K562 (cell line): ENCODE results near the gene TLCD1. TPM values are rescaled to one million over a fixed set of nuclear protein-coding genes. Genes with fewer than 3 reads are reported as not detected.

Experiments used
- BACH1 ChIP-seq: fragments of 200-800 bp; sonication (Bioruptor generic); IDR thresholded peaks from 2 replicates; pipeline ENCODE4 v1.6.1; 2016; ENCODE audit warnings: missing genetic modification characterization, missing compliant biosample characterization
- CBFA2T3 ChIP-seq: fragments of 450-650 bp; IDR thresholded peaks from 2 replicates; pipeline ENCODE4 v1.6.1; 2017
- DACH1 ChIP-seq: fragments of 450-650 bp; IDR thresholded peaks from 2 replicates; pipeline ENCODE4 v1.6.1; 2018; ENCODE audit not compliant: partially characterized antibody
- FOXK1 ChIP-seq: sonication (generic); formaldehyde crosslinking; IDR thresholded peaks from 2 replicates; pipeline ENCODE4 v1.8.0; 2022; ENCODE audit warnings: missing genetic modification reagents, mild to moderate bottlenecking, borderline replicate concordance
- GABPB1 ChIP-seq: sonication (generic); formaldehyde crosslinking; IDR thresholded peaks from 2 replicates; pipeline ENCODE4 v1.8.0; 2022; ENCODE audit warnings: mild to moderate bottlenecking, missing genetic modification reagents
- MAX ChIP-seq: sonication (generic); formaldehyde crosslinking; IDR thresholded peaks from 2 replicates; pipeline ENCODE4 v1.9.0; 2022; ENCODE audit warnings: mild to moderate bottlenecking, missing genetic modification reagents
- MCM7 ChIP-seq, 2 experiments: fragments of 450-650 bp; IDR thresholded peaks; 2 replicates each; pipeline ENCODE4 v1.6.1; 2016 to 2018
- NFXL1 ChIP-seq: fragments of 450-650 bp; formaldehyde crosslinking; IDR thresholded peaks from 2 replicates; pipeline ENCODE4 v1.4.0; 2021; ENCODE audit warnings: mild to moderate bottlenecking
- NR2C1 ChIP-seq, 2 experiments: fragments of 450-650 bp; IDR thresholded peaks; 2 replicates each; pipeline ENCODE4 v1.6.1; 2017; ENCODE audit warnings: mild to moderate bottlenecking in 2 of 2, antibody characterized with exemption in 1 of 2, inconsistent platforms in 1 of 2, missing compliant biosample characterization in 1 of 2, missing genetic modification characterization in 1 of 2
- RBFOX2 ChIP-seq: fragments of 200-400 bp; formaldehyde crosslinking; IDR thresholded peaks from 2 replicates; pipeline ENCODE4 v1.6.1; 2017; ENCODE audit warnings: low read depth, mild to moderate bottlenecking, low read length, moderate library complexity
- RBM39 ChIP-seq: fragments of 200-400 bp; formaldehyde crosslinking; optimal IDR thresholded peaks from 2 replicates; pipeline ENCODE3; 2018; ENCODE audit warnings: low read depth, low read length
- SAP30 ChIP-seq: fragments of 200-600 bp; sonication (generic); IDR thresholded peaks from 2 replicates; pipeline ENCODE4 v1.6.1; 2012; ENCODE audit warnings: borderline replicate concordance, low read depth, mild to moderate bottlenecking, moderate library complexity, low read length, control low read depth, inconsistent platforms; ENCODE audit not compliant: insufficient read depth, poor library complexity, severe bottlenecking
- SUPT5H ChIP-seq: fragments of 450-650 bp; IDR thresholded peaks from 2 replicates; pipeline ENCODE4 v1.6.1; 2016
- TBP ChIP-seq: optimal IDR thresholded peaks from 2 replicates; pipeline ENCODE3; 2011; ENCODE audit warnings: low read depth, low read length, improper control_type of control experiment
- TCF7L2 ChIP-seq: fragments of 150-350 bp; IDR thresholded peaks from 2 replicates; pipeline ENCODE4 v1.6.1; 2016; ENCODE audit warnings: low read depth, mild to moderate bottlenecking, low read length, moderate library complexity
- TEAD2 ChIP-seq: fragments of 450-650 bp; IDR thresholded peaks from 2 replicates; pipeline ENCODE4 v1.6.1; 2016; ENCODE audit warnings: missing genetic modification characterization, control low read depth, missing compliant biosample characterization
- ZBTB17 ChIP-seq: fragments of 450-650 bp; formaldehyde crosslinking; IDR thresholded peaks from 2 replicates; pipeline ENCODE4 v1.4.0; 2020; ENCODE audit warnings: mild to moderate bottlenecking
- ZNF282 ChIP-seq: sonication (generic); formaldehyde crosslinking; IDR thresholded peaks from 2 replicates; pipeline ENCODE4 v1.8.1; 2023; ENCODE audit warnings: missing genetic modification reagents
- ZNF408 ChIP-seq: fragments of 250-450 bp; sonication (Bioruptor Pico); IDR thresholded peaks from 2 replicates; pipeline ENCODE4 v1.4.0; 2020; ENCODE audit warnings: low read depth, mild to moderate bottlenecking, moderate library complexity
- ZNF449 ChIP-seq: fragments of 250-450 bp; sonication (Bioruptor Pico); IDR thresholded peaks from 2 replicates; pipeline ENCODE4 v1.8.0; 2022; ENCODE audit warnings: moderate library complexity, mild to moderate bottlenecking, inconsistent platforms
- ZNF707 ChIP-seq: fragments of 250-450 bp; sonication (Bioruptor Pico); conservative IDR thresholded peaks from 2 replicates; pipeline ENCODE4 v1.8.0; 2022; ENCODE audit warnings: inconsistent platforms, mild to moderate bottlenecking, moderate library complexity
- polyA plus RNA-seq, 8 experiments: library from polyadenylated mRNA; depleted of rRNA in 4 of 8; stranded (reverse) in 5 of 8; unstranded in 3 of 8; fragments of >200 nt; fragmentation: Nextera tagmentation in 2 of 8; fragmentation: Illumina TruSeq in 1 of 8; extraction: Ambion mirVana in 2 of 8; extraction: Trizol in 1 of 8; gene quantifications; 2 replicates each; pipeline versions ENCODE4 v1.2.1 to v1.2.3, GENCODE V29; 2011 to 2014; ENCODE audit warnings: inconsistent platforms in 1 of 8, missing spikeins in 1 of 8
- total RNA-seq, 7 experiments: library from RNA; depleted of rRNA in 6 of 7; stranded (reverse); fragments of >200 nt in 6 of 7; fragmentation: Illumina TruSeq in 2 of 7; extraction: Trizol in 2 of 7; gene quantifications; 2 replicates each; pipeline versions ENCODE4 v1.2.1 to v1.2.3, GENCODE V29; 2011 to 2021; ENCODE audit warnings: low replicate concordance in 1 of 7

TLCD1 gene
- total and polyA plus RNA-seq, 9 of the 15 experiments (the other 6 are each of a cell fraction or from before 2014, with no cell fraction given) = 6.8 to 37.7 (median 21.7) TPM

GRCh38 chr17:28747801-28748750 lies 22.0 kb upstream of the TLCD1 start (continued):
- TF ChIP-seq TBP = no peak
- TF ChIP-seq BACH1 (tag) = no peak
- TF ChIP-seq NFXL1 (CRISPR knock-in tag) = no peak
- no peak for TF ChIP-seq ZNF282 (CRISPR knock-in tag)
- no peak for TF ChIP-seq NR2C1 (IDR thresholded peaks at IDR 0.05)
- no peak for TF ChIP-seq NR2C1 (tag; IDR thresholded peaks at IDR 0.05)
- TF ChIP-seq MCM7 (IDR thresholded peaks at IDR 0.05) = no peak
- TF ChIP-seq MAX = 0 out of 2 replicates have a peak, but pooled peaks have one; percentile 2
- TF ChIP-seq CBFA2T3 = no peak
- no peak for TF ChIP-seq TCF7L2
- no peak for TF ChIP-seq ZNF408 (CRISPR knock-in tag)
- TF ChIP-seq ZNF449 (CRISPR knock-in tag) = no peak
- TF ChIP-seq TEAD2 (tag) = no peak
- no peak for TF ChIP-seq SAP30
- TF ChIP-seq GABPB1 (CRISPR knock-in tag) = no peak
- no peak for TF ChIP-seq ZNF707
- TF ChIP-seq DACH1 = no peak
- TF ChIP-seq RBM39 = no peak
- no peak for TF ChIP-seq ZBTB17 (CRISPR knock-in tag)
- peak; percentile 52; the same call in 1 of the 2 replicates for TF ChIP-seq RBFOX2
- TF ChIP-seq FOXK1 (CRISPR knock-in tag) = 0 out of 2 replicates have a peak, but pooled peaks have one; percentile 30
- TF ChIP-seq SUPT5H = 0 out of 2 replicates have a peak, but pooled peaks have one; percentile 4
